A549 (cell line): ENCODE data around the gene CTNND1. TPM values are rescaled to one million over a fixed set of nuclear protein-coding genes. Genes with fewer than 3 reads are reported as not detected.
A peak's percentile ranks its signal among the peaks of the same experiment; 100 is the strongest.

Experiments used
- ATOH8 ChIP-seq: fragments of 250-450 bp; sonication (Bioruptor Pico); IDR thresholded peaks from 2 replicates; pipeline ENCODE4 v1.5.0; 2020; ENCODE audit warnings: low read depth, mild to moderate bottlenecking, moderate library complexity
- BCL3 ChIP-seq: fragments of >200 bp; sonication (Bioruptor Twin); formaldehyde crosslinking; IDR thresholded peaks from 3 replicates; pipeline ENCODE4 v1.6.1; 2016
- CBX2 ChIP-seq: fragments of 200-600 bp; sonication (generic); IDR thresholded peaks from 2 replicates; pipeline ENCODE4 v1.6.1; 2016; ENCODE audit warnings: low read depth, mild to moderate bottlenecking, borderline replicate concordance
- CBX8 ChIP-seq: fragments of 200-600 bp; sonication (generic); IDR thresholded peaks from 2 replicates; pipeline ENCODE4 v1.6.1; 2016
- CEBPB ChIP-seq, 2 experiments: fragments of >200 bp in 1 of 2; sonication (Bioruptor Twin) in 1 of 2; formaldehyde crosslinking in 1 of 2; IDR thresholded peaks; 2 replicates each; pipeline ENCODE4 v1.6.1; 2012 to 2016
- E2F6 ChIP-seq: IDR thresholded peaks from 2 replicates; pipeline ENCODE4 v1.6.1; 2012; ENCODE audit warnings: low read depth, borderline replicate concordance
- EHMT2 ChIP-seq: fragments of 200-600 bp; sonication (generic); IDR thresholded peaks from 2 replicates; pipeline ENCODE4 v1.6.1; 2016; ENCODE audit warnings: antibody characterized with exemption, low read depth, mild to moderate bottlenecking, moderate library complexity
- FOSB ChIP-seq: fragments of 250-450 bp; sonication (Bioruptor Pico); IDR thresholded peaks from 2 replicates; pipeline ENCODE4 v1.5.0; 2020; ENCODE audit warnings: mild to moderate bottlenecking, moderate library complexity
- FOXS1 ChIP-seq: fragments of 250-450 bp; sonication (Bioruptor Pico); IDR thresholded peaks from 2 replicates; pipeline ENCODE4 v1.5.0; 2020; ENCODE audit warnings: mild to moderate bottlenecking, moderate library complexity
- GATA3 ChIP-seq: IDR thresholded peaks from 2 replicates; pipeline ENCODE4 v1.6.1; 2012; ENCODE audit warnings: borderline replicate concordance
- HDAC2 ChIP-seq: fragments of 200-600 bp; sonication (generic); IDR thresholded peaks from 2 replicates; pipeline ENCODE4 v1.6.1; 2016
- HEYL ChIP-seq: fragments of 250-450 bp; sonication (Bioruptor Pico); IDR thresholded peaks from 2 replicates; pipeline ENCODE4 v1.8.0; 2021; ENCODE audit warnings: mild to moderate bottlenecking, moderate library complexity
- HMGXB4 ChIP-seq: fragments of 250-450 bp; sonication (Bioruptor Pico); IDR thresholded peaks from 2 replicates; pipeline ENCODE4 v1.5.0; 2021; ENCODE audit warnings: mild to moderate bottlenecking, moderate library complexity, borderline replicate concordance
- HOXB5 ChIP-seq: fragments of 250-450 bp; sonication (Bioruptor Pico); IDR thresholded peaks from 2 replicates; pipeline ENCODE4 v1.5.0; 2020; ENCODE audit warnings: mild to moderate bottlenecking, moderate library complexity
- JUNB ChIP-seq: fragments of >200 bp; sonication (Bioruptor Twin); formaldehyde crosslinking; IDR thresholded peaks from 2 replicates; pipeline ENCODE4 v1.6.1; 2016
- KDM1A ChIP-seq: fragments of 200-600 bp; sonication (generic); IDR thresholded peaks from 2 replicates; pipeline ENCODE4 v1.6.1; 2016; ENCODE audit warnings: low read depth, mild to moderate bottlenecking
- MAFK ChIP-seq: fragments of 450-650 bp; IDR thresholded peaks from 2 replicates; pipeline ENCODE4 v1.6.1; 2014; ENCODE audit not compliant: partially characterized antibody
- MAX ChIP-seq: IDR thresholded peaks from 2 replicates; pipeline ENCODE4 v1.6.1; 2012
- MAZ ChIP-seq: fragments of 150-350 bp; IDR thresholded peaks from 2 replicates; pipeline ENCODE4 v1.6.1; 2014; ENCODE audit warnings: antibody characterized with exemption, low read depth, low read length, borderline replicate concordance
- MYC ChIP-seq: IDR thresholded peaks from 2 replicates; pipeline ENCODE4 v1.6.1; 2012; ENCODE audit warnings: mild to moderate bottlenecking, inconsistent platforms, low read length, improper control_type of control experiment, borderline replicate concordance
- NR3C1 ChIP-seq: fragments of >200 bp; sonication (Bioruptor Twin); formaldehyde crosslinking; IDR thresholded peaks from 3 replicates; pipeline ENCODE4 v1.6.1; 2017
- PHF8 ChIP-seq: fragments of 200-600 bp; sonication (generic); IDR thresholded peaks from 2 replicates; pipeline ENCODE4 v1.6.1; 2016; ENCODE audit warnings: low read depth, mild to moderate bottlenecking, antibody characterized with exemption, moderate library complexity, borderline replicate concordance
- POLR2AphosphoS2 ChIP-seq: conservative IDR thresholded peaks from 2 replicates; pipeline ENCODE4 v1.6.1; 2012; ENCODE audit warnings: low read length, improper control_type of control experiment, inconsistent platforms
- RAD21 ChIP-seq, 2 experiments: fragments of >200 bp in 1 of 2; sonication (Bioruptor Twin) in 1 of 2; formaldehyde crosslinking in 1 of 2; IDR thresholded peaks in 1 of 2; conservative IDR thresholded peaks in 1 of 2; 2 replicates in 1 of 2; 3 replicates in 1 of 2; pipeline ENCODE4 v1.6.1; 2012 to 2018; ENCODE audit warnings: inconsistent platforms in 1 of 2
- RARB ChIP-seq: fragments of 250-450 bp; sonication (Bioruptor Pico); IDR thresholded peaks from 2 replicates; pipeline ENCODE4 v1.8.0; 2021; ENCODE audit warnings: mild to moderate bottlenecking, moderate library complexity
- RCOR1 ChIP-seq: fragments of 150-350 bp; IDR thresholded peaks from 2 replicates; pipeline ENCODE4 v1.6.1; 2014; ENCODE audit warnings: antibody characterized with exemption, low read length, low read depth
- RFX5 ChIP-seq: fragments of 450-650 bp; IDR thresholded peaks from 2 replicates; pipeline ENCODE4 v1.7.1; 2014; ENCODE audit warnings: antibody characterized with exemption, mild to moderate bottlenecking, moderate library complexity
- SREBF2 ChIP-seq: fragments of 450-650 bp; IDR thresholded peaks from 2 replicates; pipeline ENCODE4 v1.6.1; 2014; ENCODE audit warnings: mild to moderate bottlenecking, moderate library complexity
- TFCP2L1 ChIP-seq: fragments of 250-450 bp; sonication (Bioruptor Pico); IDR thresholded peaks from 2 replicates; pipeline ENCODE4 v1.5.0; 2021; ENCODE audit warnings: mild to moderate bottlenecking
- ZC3H11A ChIP-seq: fragments of 450-650 bp; IDR thresholded peaks from 2 replicates; pipeline ENCODE4 v1.6.1; 2014; ENCODE audit warnings: antibody characterized with exemption, mild to moderate bottlenecking
- ZFP36 ChIP-seq: fragments of 450-650 bp; IDR thresholded peaks from 2 replicates; pipeline ENCODE4 v1.6.1; 2014; ENCODE audit warnings: borderline replicate concordance; ENCODE audit not compliant: partially characterized antibody
- ZSCAN20 ChIP-seq: fragments of 250-450 bp; sonication (Bioruptor Pico); IDR thresholded peaks from 2 replicates; pipeline ENCODE4 v1.8.0; 2022; ENCODE audit warnings: mild to moderate bottlenecking, moderate library complexity
- polyA plus RNA-seq, 4 experiments: library from polyadenylated mRNA; depleted of rRNA in 3 of 4; stranded (reverse); fragments of >200 nt; fragmentation: RNase III in 1 of 4; extraction: RNeasy Plus Mini Kit Qiagen cat#74134 plus additional on column Dnase treatment in 1 of 4; gene quantifications; 2 replicates in 3 of 4; 3 replicates in 1 of 4; pipeline ENCODE4 v1.2.3, GENCODE V29; 2011 to 2017

CTNND1 gene
- polyA plus RNA-seq, 2 of the 4 experiments (the other 2 are of a cell fraction): 72.8 to 146 TPM

- TF ChIP-seq CBX2 (no peak), RAD21 (conservative IDR thresholded peaks at IDR 0.05 in 1 of 2, IDR thresholded peaks at IDR 0.05 in 1 of 2) (peak in 1 of 2 experiments; percentile 28; a peak in 1 of 5 replicates), RARB (no peak), PHF8 (peak; percentile 8; the same call in 1 of the 2 replicates), CEBPB (IDR thresholded peaks at IDR 0.05) (0 out of 4 replicates have a peak, but pooled peaks of 1 of the 2 experiments have one; percentile 9), MAZ (no peak), POLR2AphosphoS2 (no peak), HDAC2 (no peak), HEYL (CRISPR knock-in tag) (no peak), CBX8 (no peak), E2F6 (peak; percentile 23; the same call in 1 of the 2 replicates), FOXS1 (no peak), EHMT2 (no peak), ZFP36 (no peak), RCOR1 (no peak), KDM1A (no peak), RFX5 (no peak), NR3C1 (no peak), HMGXB4 (CRISPR knock-in tag) (no peak), ZC3H11A (no peak), ATOH8 (CRISPR knock-in tag) (no peak), TFCP2L1 (CRISPR knock-in tag) (no peak), JUNB (no peak), SREBF2 (no peak), ZSCAN20 (CRISPR knock-in tag) (no peak), HOXB5 (CRISPR knock-in tag) (no peak), GATA3 (no peak), MYC (no peak), MAFK (no peak), FOSB (CRISPR knock-in tag) (no peak), BCL3 (peak; percentile 72; the same call in 2 of the 3 replicates), MAX (peak; percentile 47; the same call in 1 of the 2 replicates)
Observed at GRCh38 chr11:57761301-57762234, at the start of gene CTNND1 (continued).
